HEK293T (cell line): ENCODE measurements around the gene PITX1.

ENCODE experiments used
- BHLHE40 ChIP-seq: fragments of 450-650 bp; IDR thresholded peaks from 2 replicates; pipeline ENCODE4 v1.6.1; 2016; ENCODE audit warnings: mild to moderate bottlenecking, moderate library complexity, borderline replicate concordance
- CTBP1 ChIP-seq: fragments of 450-650 bp; IDR thresholded peaks from 2 replicates; pipeline ENCODE4 v1.6.1; 2016; ENCODE audit warnings: borderline replicate concordance
- ELF4 ChIP-seq: fragments of 450-650 bp; IDR thresholded peaks from 2 replicates; pipeline ENCODE4 v1.6.1; 2017; ENCODE audit warnings: antibody characterized with exemption
- FOXA1 ChIP-seq: fragments of 450-650 bp; IDR thresholded peaks from 2 replicates; pipeline ENCODE4 v1.6.1; 2016; ENCODE audit warnings: mild to moderate bottlenecking
- FOXK2 ChIP-seq: fragments of 450-650 bp; IDR thresholded peaks from 2 replicates; pipeline ENCODE4 v1.6.1; 2016; ENCODE audit warnings: mild to moderate bottlenecking
- FOXM1 ChIP-seq: fragments of 450-650 bp; IDR thresholded peaks from 2 replicates; pipeline ENCODE4 v1.6.1; 2017; ENCODE audit warnings: mild to moderate bottlenecking, borderline replicate concordance
- HDGF ChIP-seq: fragments of 450-650 bp; IDR thresholded peaks from 2 replicates; pipeline ENCODE4 v1.6.1; 2017; ENCODE audit warnings: antibody characterized with exemption, borderline replicate concordance
- NFRKB ChIP-seq: fragments of 450-650 bp; IDR thresholded peaks from 2 replicates; pipeline ENCODE4 v1.6.1; 2016; ENCODE audit warnings: mild to moderate bottlenecking, moderate library complexity
- SP1 ChIP-seq: fragments of 450-650 bp; IDR thresholded peaks from 2 replicates; pipeline ENCODE4 v1.6.1; 2017
- TARDBP ChIP-seq: fragments of 450-650 bp; IDR thresholded peaks from 2 replicates; pipeline ENCODE4 v1.6.1; 2016
- ZNF384 ChIP-seq: fragments of 450-650 bp; IDR thresholded peaks from 2 replicates; pipeline ENCODE4 v1.6.1; 2016

- TF ChIP-seq BHLHE40 (no peak), FOXK2 (no peak), TARDBP (no peak), FOXM1 (no peak), NFRKB (no peak), CTBP1 (no peak), ELF4 (no peak), SP1 (no peak), HDGF (no peak), ZNF384 (no peak), FOXA1 (no peak)
Measured at GRCh38 chr5:135046661-135047346, 12.8 kb upstream of the PITX1 start.
